ENCODE measurements around the gene JOSD2. TPM values are rescaled to one million over a fixed set of nuclear protein-coding genes. Genes with fewer than 3 reads are reported as not detected.

The JOSD2 gene
- polyA plus RNA-seq, 2 donors = 39.4 to 54.5 TPM

GRCh38 chr19:50547385-50548190 lies 36.6 kb upstream of the JOSD2 start:
- peaks cover 0 to 3% of the 10 kb centered on the region in 2 donors for H3K27me3 ChIP-seq (ENCODE audit: control insufficient read depth in 1 of 2, insufficient read depth in 2 of 2, low read length in 2 of 2)
- no peak overlapping the region for H3K4me3 ChIP-seq (ENCODE audit: low read depth in 1 of 2, low read length in 2 of 2)
- peaks cover 2% of the 10 kb centered on the region in 2 donors for H3K4me1 ChIP-seq (ENCODE audit: control insufficient read depth in 2 of 2, insufficient read depth in 2 of 2, low read length in 1 of 2)
- no peaks in the 10 kb centered on the region for H3K9me3 ChIP-seq (ENCODE audit: control insufficient read depth in 2 of 2, insufficient read depth in 1 of 2, low read depth in 1 of 2, low read length in 1 of 2)
- 60 to 61% methylated on average over 18 of the region's 18 CpGs for WGBS, 2 donors
- no peak overlapping the region for H3K27ac ChIP-seq (ENCODE audit: low read depth in 2 of 2, low read length in 1 of 2)
- H3K36me3 ChIP-seq (ENCODE audit: control insufficient read depth in 2 of 2, insufficient read depth in 2 of 2, low read length in 1 of 2) = no peaks in the 10 kb centered on the region

- no peaks in the 10 kb centered on the region for H3K9me3 ChIP-seq (ENCODE audit: control insufficient read depth in 2 of 2, insufficient read depth in 1 of 2, low read depth in 1 of 2, low read length in 1 of 2)
- no peaks in the 10 kb centered on the region for H3K36me3 ChIP-seq (ENCODE audit: control insufficient read depth in 2 of 2, insufficient read depth in 2 of 2, low read length in 1 of 2)
- H3K27ac ChIP-seq (ENCODE audit: low read depth in 2 of 2, low read length in 1 of 2) = no peak overlapping the region
- WGBS, 2 donors = 56 to 59% methylated on average over 29 of the region's 29 CpGs
- H3K27me3 ChIP-seq (ENCODE audit: control insufficient read depth in 1 of 2, insufficient read depth in 2 of 2, low read length in 2 of 2) = peaks cover 0 to 3% of the 10 kb centered on the region in 2 donors
- no peak overlapping the region for H3K4me3 ChIP-seq (ENCODE audit: low read depth in 1 of 2, low read length in 2 of 2)
- H3K4me1 ChIP-seq (ENCODE audit: control insufficient read depth in 2 of 2, insufficient read depth in 2 of 2, low read length in 1 of 2) = peaks cover 0 to 2% of the 10 kb centered on the region in 2 donors
These were observed 35.7 kb upstream of the JOSD2 start for GRCh38 chr19:50546527-50547221.

GRCh38 chr19:50542943-50543342 lies 32.0 kb upstream of the JOSD2 start:
- H3K36me3 ChIP-seq (ENCODE audit: control insufficient read depth in 2 of 2, insufficient read depth in 2 of 2, low read length in 1 of 2) = no peaks in the 10 kb centered on the region
- H3K27me3 ChIP-seq (ENCODE audit: control insufficient read depth in 1 of 2, insufficient read depth in 2 of 2, low read length in 2 of 2) = no peaks in the 10 kb centered on the region
- H3K9me3 ChIP-seq (ENCODE audit: control insufficient read depth in 2 of 2, insufficient read depth in 1 of 2, low read depth in 1 of 2, low read length in 1 of 2) = no peaks in the 10 kb centered on the region
- H3K27ac ChIP-seq (ENCODE audit: low read depth in 2 of 2, low read length in 1 of 2) = no peak overlapping the region
- 80% methylated on average over 21 of the region's 21 CpGs for WGBS, 2 donors
- no peaks in the 10 kb centered on the region for H3K4me1 ChIP-seq (ENCODE audit: control insufficient read depth in 2 of 2, insufficient read depth in 2 of 2, low read length in 1 of 2)
- H3K4me3 ChIP-seq (ENCODE audit: low read depth in 1 of 2, low read length in 2 of 2) = no peak overlapping the region

DNA sequence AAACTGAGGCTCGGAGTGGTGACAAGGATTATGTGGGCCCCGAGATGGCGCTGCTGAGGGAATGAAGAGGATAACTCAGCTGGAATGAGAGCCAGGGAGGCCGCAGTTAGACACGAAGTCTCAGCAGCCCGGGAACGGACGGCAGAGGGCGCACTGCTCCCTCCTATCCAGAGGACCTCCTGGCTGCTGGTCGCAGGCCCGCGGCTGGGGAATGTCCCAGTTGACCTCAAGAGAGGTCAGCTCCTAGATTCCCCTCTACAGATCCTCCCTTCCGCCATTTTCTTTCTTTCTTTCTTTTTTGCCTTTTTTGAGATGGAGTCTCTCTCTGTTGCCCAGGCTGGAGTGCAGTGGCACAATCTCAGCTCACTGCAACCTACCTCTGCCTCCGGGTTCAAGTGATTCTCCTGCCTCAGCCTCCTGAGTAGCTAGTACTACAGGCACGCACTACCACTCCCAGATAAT lies 26.8 kb upstream of the JOSD2 start:
- H3K36me3 ChIP-seq (ENCODE audit: control insufficient read depth in 2 of 2, insufficient read depth in 2 of 2, low read length in 1 of 2) = no peaks in the 10 kb centered on the region
- H3K9me3 ChIP-seq (ENCODE audit: control insufficient read depth in 2 of 2, insufficient read depth in 1 of 2, low read depth in 1 of 2, low read length in 1 of 2) = no peaks in the 10 kb centered on the region
- H3K27ac ChIP-seq (ENCODE audit: low read depth in 2 of 2, low read length in 1 of 2) = no peak overlapping the region
- 19 to 20% methylated on average over 13 to 15 of the region's 15 CpGs for WGBS, 2 donors
- no peaks in the 10 kb centered on the region for H3K27me3 ChIP-seq (ENCODE audit: control insufficient read depth in 1 of 2, insufficient read depth in 2 of 2, low read length in 2 of 2)
- H3K4me3 ChIP-seq (ENCODE audit: low read depth in 1 of 2, low read length in 2 of 2) = no peak overlapping the region
- no peaks in the 10 kb centered on the region for H3K4me1 ChIP-seq (ENCODE audit: control insufficient read depth in 2 of 2, insufficient read depth in 2 of 2, low read length in 1 of 2)

DNA sequence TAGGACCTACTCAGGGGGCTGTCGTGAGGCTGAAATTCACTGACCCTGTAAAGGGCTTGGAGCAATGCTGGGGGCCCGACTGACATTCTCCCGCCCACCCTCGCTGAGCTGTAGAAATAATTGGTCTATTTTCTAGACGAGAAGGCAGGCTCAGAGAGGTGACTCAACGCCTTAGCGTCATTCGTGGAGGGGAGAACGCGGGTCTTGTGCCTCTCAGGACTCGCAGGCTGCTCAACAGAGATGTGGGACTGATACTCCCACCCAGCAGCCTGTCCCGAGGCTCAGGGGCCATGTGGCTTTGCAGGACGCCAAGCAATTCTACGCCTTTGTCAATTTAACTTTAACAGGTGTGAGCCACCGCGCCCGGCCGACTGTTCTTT lies 26.3 kb upstream of the JOSD2 start:
- Histone ChIP-seq H3K27me3 (ENCODE audit: control insufficient read depth in 1 of 2, insufficient read depth in 2 of 2, low read length in 2 of 2) (no peaks in the 10 kb centered on the region), H3K4me3 (ENCODE audit: low read depth in 1 of 2, low read length in 2 of 2) (no peak overlapping the region), H3K9me3 (ENCODE audit: control insufficient read depth in 2 of 2, insufficient read depth in 1 of 2, low read depth in 1 of 2, low read length in 1 of 2) (peaks cover 0 to 5% of the 10 kb centered on the region in 2 donors), H3K36me3 (ENCODE audit: control insufficient read depth in 2 of 2, insufficient read depth in 2 of 2, low read length in 1 of 2) (no peaks in the 10 kb centered on the region), H3K27ac (ENCODE audit: low read depth in 2 of 2, low read length in 1 of 2) (no peak overlapping the region), H3K4me1 (ENCODE audit: control insufficient read depth in 2 of 2, insufficient read depth in 2 of 2, low read length in 1 of 2) (no peaks in the 10 kb centered on the region)
- 69 to 70% methylated on average over 18 of the region's 18 CpGs for WGBS, 2 donors

DNA sequence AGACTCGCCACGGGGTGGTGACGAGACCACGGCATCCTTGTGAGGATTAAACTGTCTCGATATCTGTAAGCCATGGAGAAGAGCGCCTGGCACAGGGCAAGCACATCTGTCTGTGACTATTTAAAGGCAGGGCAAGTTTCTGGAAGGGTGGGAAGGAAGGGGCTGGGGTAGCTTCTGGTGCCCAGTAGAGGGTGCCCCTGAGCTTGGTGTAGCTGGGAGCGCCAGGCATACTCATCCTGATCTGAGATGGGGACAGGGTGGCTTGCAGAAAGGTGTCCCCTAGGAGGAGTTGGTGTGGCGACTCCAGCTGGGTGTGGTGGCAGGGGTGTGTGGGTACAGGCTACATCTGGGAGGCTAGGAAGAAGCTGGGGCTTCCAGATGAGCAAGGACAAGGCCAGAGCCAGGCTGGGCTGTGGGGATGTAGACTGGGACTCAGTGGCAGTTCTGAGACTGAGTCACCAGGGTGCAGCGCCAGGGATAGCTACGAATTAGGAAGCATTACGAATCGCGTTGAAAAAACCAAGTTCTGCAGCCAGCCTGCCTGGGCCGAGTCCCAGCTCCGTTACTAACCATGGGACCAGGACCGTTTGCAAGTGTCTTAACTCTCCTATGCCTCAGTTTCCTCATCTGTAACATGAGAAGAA lies 25.8 kb upstream of the JOSD2 start:
- Histone ChIP-seq H3K27me3 (ENCODE audit: control insufficient read depth in 1 of 2, insufficient read depth in 2 of 2, low read length in 2 of 2) (peaks cover 0 to 2% of the 10 kb centered on the region in 2 donors), H3K27ac (ENCODE audit: low read depth in 2 of 2, low read length in 1 of 2) (no peak overlapping the region), H3K9me3 (ENCODE audit: control insufficient read depth in 2 of 2, insufficient read depth in 1 of 2, low read depth in 1 of 2, low read length in 1 of 2) (peaks cover 0 to 6% of the 10 kb centered on the region in 2 donors), H3K36me3 (ENCODE audit: control insufficient read depth in 2 of 2, insufficient read depth in 2 of 2, low read length in 1 of 2) (no peaks in the 10 kb centered on the region), H3K4me1 (ENCODE audit: control insufficient read depth in 2 of 2, insufficient read depth in 2 of 2, low read length in 1 of 2) (no peaks in the 10 kb centered on the region), H3K4me3 (ENCODE audit: low read depth in 1 of 2, low read length in 2 of 2) (no peak overlapping the region)
- 83 to 84% methylated on average over 16 of the region's 16 CpGs for WGBS, 2 donors

GRCh38 chr19:50535672-50536187 lies 24.7 kb upstream of the JOSD2 start:
- Histone ChIP-seq H3K4me3 (ENCODE audit: low read depth in 1 of 2, low read length in 2 of 2) (no peak overlapping the region), H3K4me1 (ENCODE audit: control insufficient read depth in 2 of 2, insufficient read depth in 2 of 2, low read length in 1 of 2) (no peaks in the 10 kb centered on the region), H3K36me3 (ENCODE audit: control insufficient read depth in 2 of 2, insufficient read depth in 2 of 2, low read length in 1 of 2) (no peaks in the 10 kb centered on the region), H3K27ac (ENCODE audit: low read depth in 2 of 2, low read length in 1 of 2) (no peak overlapping the region), H3K9me3 (ENCODE audit: control insufficient read depth in 2 of 2, insufficient read depth in 1 of 2, low read depth in 1 of 2, low read length in 1 of 2) (peaks cover 0 to 6% of the 10 kb centered on the region in 2 donors), H3K27me3 (ENCODE audit: control insufficient read depth in 1 of 2, insufficient read depth in 2 of 2, low read length in 2 of 2) (peaks cover 0 to 2% of the 10 kb centered on the region in 2 donors)
- 75 to 76% methylated on average over 11 of the region's 11 CpGs for WGBS, 2 donors

DNA sequence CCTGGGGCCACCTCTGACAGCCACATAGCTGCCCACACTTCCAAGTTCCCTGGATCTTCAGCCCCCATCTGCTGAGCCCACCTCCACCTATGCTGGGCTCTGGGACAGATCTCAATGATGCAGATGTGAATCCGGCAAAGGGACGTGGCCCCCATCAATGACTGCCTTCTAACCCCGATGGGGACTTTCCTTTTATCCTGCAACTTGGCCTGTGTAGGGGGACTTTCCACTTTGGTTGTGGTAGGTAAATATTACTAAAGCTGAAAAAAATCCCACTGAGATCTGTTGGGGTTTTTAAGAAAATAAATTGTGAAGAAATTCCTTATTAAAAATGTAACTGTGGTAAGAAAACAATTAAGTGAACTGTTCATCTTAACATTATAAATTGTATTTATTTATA lies 23.5 kb upstream of the JOSD2 start:
- Histone ChIP-seq H3K4me3 (ENCODE audit: low read depth in 1 of 2, low read length in 2 of 2) (no peak overlapping the region), H3K4me1 (ENCODE audit: control insufficient read depth in 2 of 2, insufficient read depth in 2 of 2, low read length in 1 of 2) (no peaks in the 10 kb centered on the region), H3K27ac (ENCODE audit: low read depth in 2 of 2, low read length in 1 of 2) (no peak overlapping the region), H3K27me3 (ENCODE audit: control insufficient read depth in 1 of 2, insufficient read depth in 2 of 2, low read length in 2 of 2) (peaks cover 0 to 2% of the 10 kb centered on the region in 2 donors), H3K36me3 (ENCODE audit: control insufficient read depth in 2 of 2, insufficient read depth in 2 of 2, low read length in 1 of 2) (no peaks in the 10 kb centered on the region), H3K9me3 (ENCODE audit: control insufficient read depth in 2 of 2, insufficient read depth in 1 of 2, low read depth in 1 of 2, low read length in 1 of 2) (peaks cover 0 to 6% of the 10 kb centered on the region in 2 donors)
- 52 to 63% methylated on average over 3 of the region's 3 CpGs for WGBS, 2 donors

DNA sequence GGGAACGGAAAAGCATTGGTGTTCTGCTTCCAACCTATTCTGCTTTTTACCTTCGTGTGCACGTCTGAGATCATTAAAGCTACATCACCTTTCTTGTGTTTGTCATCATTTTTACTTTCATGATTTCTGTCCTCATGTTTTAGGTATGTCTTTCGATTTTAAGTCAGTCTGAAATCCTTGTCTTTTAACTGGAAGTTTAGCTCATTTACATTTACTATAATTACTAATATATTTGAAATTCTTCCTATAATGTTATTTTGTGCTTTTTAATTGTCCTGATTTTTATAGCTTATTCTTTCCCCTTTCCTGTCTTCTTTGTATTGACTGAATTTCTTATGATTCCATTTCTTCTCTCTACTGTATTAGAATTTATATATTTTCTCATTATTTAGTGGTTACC lies 22.0 kb upstream of the JOSD2 start:
- 88 to 91% methylated on average over 4 of the region's 4 CpGs for WGBS, 2 donors
- Histone ChIP-seq H3K4me3 (ENCODE audit: low read depth in 1 of 2, low read length in 2 of 2) (no peak overlapping the region), H3K9me3 (ENCODE audit: control insufficient read depth in 2 of 2, insufficient read depth in 1 of 2, low read depth in 1 of 2, low read length in 1 of 2) (peaks cover 0 to 6% of the 10 kb centered on the region in 2 donors), H3K27ac (ENCODE audit: low read depth in 2 of 2, low read length in 1 of 2) (no peak overlapping the region), H3K27me3 (ENCODE audit: control insufficient read depth in 1 of 2, insufficient read depth in 2 of 2, low read length in 2 of 2) (peaks cover 0 to 2% of the 10 kb centered on the region in 2 donors), H3K36me3 (ENCODE audit: control insufficient read depth in 2 of 2, insufficient read depth in 2 of 2, low read length in 1 of 2) (no peaks in the 10 kb centered on the region), H3K4me1 (ENCODE audit: control insufficient read depth in 2 of 2, insufficient read depth in 2 of 2, low read length in 1 of 2) (no peaks in the 10 kb centered on the region)
